Chondrocyte (in vitro differentiated cells): Measurements from ENCODE around the gene TMEM203. TPM values are rescaled to one million over a fixed set of nuclear protein-coding genes. Genes with fewer than 3 reads are reported as not detected.

Experiments
- DNase-seq: peaks from one replicate; pipeline ENCODE4 v3.0.0; 2021; ENCODE audit warnings: mixed read lengths, low spot score
- H3K27ac Mint-ChIP-seq: one replicate; pipeline ENCODE4 v1.8.0; 2021; ENCODE audit warnings: mild to moderate bottlenecking, moderate library complexity, mixed read lengths; ENCODE audit not compliant: unreplicated experiment
- H3K27me3 Mint-ChIP-seq: 2 replicates; pipeline ENCODE4 v1.8.0; 2021; ENCODE audit warnings: low read depth, mixed read lengths
- H3K36me3 Mint-ChIP-seq: 2 replicates; pipeline ENCODE4 v1.8.0; 2021; ENCODE audit warnings: low read depth, mixed read lengths
- H3K4me1 Mint-ChIP-seq: 2 replicates; pipeline ENCODE4 v1.8.0; 2021; ENCODE audit warnings: low read depth, mild to moderate bottlenecking, mixed read lengths
- H3K4me3 Mint-ChIP-seq: one replicate; pipeline ENCODE4 v1.8.0; 2021; ENCODE audit warnings: mild to moderate bottlenecking, moderate library complexity, mixed read lengths; ENCODE audit not compliant: unreplicated experiment
- H3K9me3 Mint-ChIP-seq: 2 replicates; pipeline ENCODE4 v1.8.0; 2021; ENCODE audit warnings: low read depth, mixed read lengths
- CTCF ChIP-seq: fragments of 200-600 bp; sonication (generic); IDR thresholded peaks from 2 replicates; pipeline ENCODE4 v1.5.0; 2021; ENCODE audit warnings: antibody characterized with exemption, mild to moderate bottlenecking, moderate library complexity
- total RNA-seq: library from RNA; stranded (reverse); gene quantifications from 3 replicates; pipeline ENCODE4 v1.2.1, GENCODE V29; 2021

The TMEM203 gene
- total RNA-seq, 1 donor from 2014 or later = 34.9 TPM

GRCh38 chr9:137198902-137199283, 6.6 kb downstream of the TMEM203 start:
- Mint-ChIP-seq H3K27ac (no peak overlapping the region), H3K4me3 (peak overlapping the region; percentile 87), H3K27me3 (no peaks in the 10 kb centered on the region), H3K36me3 (no peaks in the 10 kb centered on the region), H3K4me1 (peaks cover 55% of the 10 kb centered on the region), H3K9me3 (no peaks in the 10 kb centered on the region)
- no peak for TF ChIP-seq CTCF
- DNase-seq = no peak

GRCh38 chr9:137198051-137198901, 7.2 kb downstream of the TMEM203 start:
- Mint-ChIP-seq H3K27me3 (no peaks in the 10 kb centered on the region), H3K9me3 (no peaks in the 10 kb centered on the region), H3K4me1 (peaks cover 51% of the 10 kb centered on the region), H3K27ac (no peak overlapping the region), H3K4me3 (peak overlapping the region; percentile 87), H3K36me3 (no peaks in the 10 kb centered on the region)
- DNase-seq = no peak
- no peak for TF ChIP-seq CTCF

GRCh38 chr9:137195525-137196220, 9.8 kb downstream of the TMEM203 start:
- no peaks in the 10 kb centered on the region for H3K27me3 Mint-ChIP-seq
- H3K4me1 Mint-ChIP-seq = peaks cover 33% of the 10 kb centered on the region
- no peaks in the 10 kb centered on the region for H3K9me3 Mint-ChIP-seq
- H3K36me3 Mint-ChIP-seq = peaks cover 1% of the 10 kb centered on the region
- H3K27ac Mint-ChIP-seq = peak overlapping the region; percentile 32
- no peak for DNase-seq
- no peak for TF ChIP-seq CTCF
- no peak overlapping the region for H3K4me3 Mint-ChIP-seq

- peaks cover 1% of the 10 kb centered on the region for H3K36me3 Mint-ChIP-seq
- DNase-seq = no peak
- peaks cover 37% of the 10 kb centered on the region for H3K4me1 Mint-ChIP-seq
- no peak overlapping the region for H3K4me3 Mint-ChIP-seq
- no peaks in the 10 kb centered on the region for H3K9me3 Mint-ChIP-seq
- no peak for TF ChIP-seq CTCF
- no peaks in the 10 kb centered on the region for H3K27me3 Mint-ChIP-seq
- no peak overlapping the region for H3K27ac Mint-ChIP-seq
These were observed 10.5 kb downstream of the TMEM203 start for GRCh38 chr9:137194909-137195308.

- H3K27me3 Mint-ChIP-seq = no peaks in the 10 kb centered on the region
- no peak overlapping the region for H3K4me3 Mint-ChIP-seq
- H3K36me3 Mint-ChIP-seq = peaks cover 1% of the 10 kb centered on the region
- DNase-seq = no peak
- no peak for TF ChIP-seq CTCF
- H3K9me3 Mint-ChIP-seq = no peaks in the 10 kb centered on the region
- peaks cover 37% of the 10 kb centered on the region for H3K4me1 Mint-ChIP-seq
- H3K27ac Mint-ChIP-seq = no peak overlapping the region
These were observed 11.1 kb downstream of the TMEM203 start for GRCh38 chr9:137194388-137194787.
